HG03378 (cell line): ENCODE measurements around the gene FSTL1.
A peak's percentile ranks its signal among the peaks of the same experiment; 100 is the strongest.
"Not testable (repeated sequence)": the region's sequence is repeated elsewhere in the genome, so short reads cannot be mapped to it uniquely, and the experiment has no call there.

Source experiments
- ATAC-seq: cut with Tn5 transposase; IDR thresholded peaks from one replicate; pipeline ENCODE4 v1.9.1; 2021; ENCODE audit warnings: mild to moderate bottlenecking, moderate library complexity; ENCODE audit not compliant: unreplicated experiment

FSTL1 gene

DNA sequence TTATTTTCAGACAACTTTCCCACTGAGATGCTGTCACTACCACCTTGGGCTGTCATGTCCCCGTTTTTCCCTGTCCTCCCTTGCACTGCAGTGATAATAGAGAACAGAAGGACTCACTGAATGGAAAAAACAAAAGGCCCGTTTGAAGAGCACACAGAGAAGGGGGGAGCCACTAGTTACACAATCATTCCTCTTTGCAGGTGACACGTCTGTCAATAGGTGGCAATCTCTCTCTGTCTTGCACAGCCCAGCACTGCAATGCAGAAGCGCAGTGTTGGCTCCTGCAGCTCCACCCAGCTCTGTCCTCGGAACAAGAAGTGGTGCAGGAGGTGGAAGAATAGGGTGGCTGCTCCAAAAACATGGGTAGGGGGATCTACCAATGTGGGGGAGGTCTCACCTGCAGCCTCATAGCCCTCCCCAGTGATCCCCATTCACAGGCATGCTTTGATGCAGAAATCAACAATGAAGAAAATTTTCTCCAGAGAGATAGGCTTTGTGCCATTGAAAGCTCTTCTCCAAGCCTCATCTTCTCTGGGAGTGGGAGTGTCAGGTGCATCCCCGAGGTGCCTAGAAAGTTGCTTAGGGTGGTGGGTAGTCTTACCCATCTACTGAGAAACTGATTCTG lies 31.8 kb downstream of the FSTL1 start:
- peak; percentile 34 for ATAC-seq

DNA sequence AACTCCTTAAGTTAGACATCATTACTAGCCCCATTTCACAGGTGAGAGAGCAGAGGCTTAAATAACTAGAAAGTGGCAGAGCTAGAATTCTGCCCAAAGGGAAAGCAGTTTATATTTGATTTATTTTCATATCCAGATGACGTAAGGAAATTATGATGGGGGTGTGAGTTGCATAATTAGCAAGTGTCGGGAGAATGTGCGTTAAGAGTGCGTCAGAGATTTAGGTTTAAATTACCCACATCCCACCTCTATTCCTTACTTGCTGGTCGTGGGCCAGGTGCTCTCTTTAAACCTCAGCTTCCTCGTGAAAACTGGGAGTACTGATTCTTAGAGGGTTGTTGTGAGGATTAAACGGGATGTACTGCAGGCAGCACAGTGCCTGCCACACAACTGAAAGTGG lies 32.3 kb downstream of the FSTL1 start:
- ATAC-seq = no peak

- peak; percentile 100 for ATAC-seq
Measured at GRCh38 chr3:120417272-120417911, 33.4 kb downstream of the FSTL1 start.

DNA sequence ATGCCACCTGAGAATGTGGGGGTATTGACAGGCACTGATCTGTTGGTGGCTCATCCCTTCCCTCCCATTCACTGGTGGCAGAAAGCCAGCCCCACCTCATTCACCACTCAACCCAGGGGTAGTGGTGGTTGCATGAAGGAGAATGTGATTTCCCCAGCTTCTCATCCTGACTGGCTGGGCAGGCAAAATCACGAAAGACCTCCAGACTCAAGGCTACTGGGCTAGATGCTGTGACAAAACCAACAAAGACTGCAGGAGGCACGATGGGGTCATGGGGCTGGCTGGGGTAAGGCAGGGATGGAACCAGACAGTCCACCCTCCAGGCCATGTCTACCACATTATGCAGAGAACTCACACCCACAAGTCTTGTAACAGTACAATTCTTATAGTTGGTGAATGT lies 33.9 kb downstream of the FSTL1 start:
- ATAC-seq = peak; percentile 13

DNA sequence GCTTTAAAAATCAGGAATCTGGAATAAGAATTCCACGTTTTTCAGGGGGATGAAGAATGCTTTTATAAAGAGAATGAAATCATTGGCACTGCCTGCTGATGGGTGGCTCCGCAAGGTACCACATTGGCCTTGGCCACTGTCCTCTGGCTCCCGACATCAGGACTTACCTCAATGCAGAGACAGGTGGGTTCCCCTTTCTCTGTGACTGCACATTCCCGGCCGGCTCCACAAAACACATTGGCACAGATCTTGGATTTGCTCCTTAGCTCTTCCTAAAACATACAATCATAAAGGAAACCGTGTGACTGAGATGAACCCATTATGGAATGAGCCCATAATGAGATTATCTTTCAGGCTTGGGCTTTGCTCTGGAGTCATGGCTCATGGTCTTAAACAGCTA lies 35.0 kb downstream of the FSTL1 start:
- no peak for ATAC-seq

DNA sequence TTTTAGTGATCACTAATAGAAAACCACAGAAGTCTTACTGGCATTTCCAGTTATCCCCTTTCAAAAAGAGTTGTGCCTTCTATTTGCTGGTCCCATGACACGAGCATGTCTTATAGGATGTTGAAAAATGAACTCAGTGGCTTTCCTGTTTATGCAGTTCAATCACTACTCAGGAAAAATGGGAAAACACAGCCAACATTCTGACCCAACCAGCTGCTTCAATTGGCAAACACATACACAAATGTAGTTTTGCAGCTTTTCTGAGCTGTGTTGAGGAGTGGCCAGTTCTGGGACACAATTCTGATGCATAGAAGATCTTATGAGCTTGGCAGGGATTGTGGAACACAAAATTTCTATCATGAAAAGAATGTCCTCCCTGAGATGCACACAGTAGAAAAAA lies 40.3 kb downstream of the FSTL1 start:
- no peak for ATAC-seq

DNA sequence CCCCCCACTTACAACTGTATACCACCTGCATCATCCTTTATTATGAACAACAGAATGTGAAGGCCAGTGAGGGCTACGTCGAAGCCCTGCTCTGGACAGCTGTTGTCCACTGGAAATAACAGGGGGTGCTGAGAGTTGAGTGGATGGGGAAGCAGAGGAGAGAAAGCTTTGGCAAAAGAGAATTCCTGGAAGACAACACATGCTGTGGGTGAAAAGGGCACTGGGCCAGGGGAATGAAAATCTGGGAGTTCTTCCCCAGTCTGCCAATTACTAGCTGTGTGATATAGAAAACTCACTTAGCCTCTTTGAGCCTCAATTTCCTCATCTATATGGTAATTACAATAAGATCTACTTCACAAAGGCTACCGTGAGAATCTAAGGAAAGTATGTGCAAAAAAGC lies 40.7 kb downstream of the FSTL1 start:
- no peak for ATAC-seq

GRCh38 chr3:120407508-120408287 lies 43.1 kb downstream of the FSTL1 start:
- no peak for ATAC-seq

GRCh38 chr3:120404876-120405275 lies 45.9 kb downstream of the FSTL1 start:
- ATAC-seq = no peak

DNA sequence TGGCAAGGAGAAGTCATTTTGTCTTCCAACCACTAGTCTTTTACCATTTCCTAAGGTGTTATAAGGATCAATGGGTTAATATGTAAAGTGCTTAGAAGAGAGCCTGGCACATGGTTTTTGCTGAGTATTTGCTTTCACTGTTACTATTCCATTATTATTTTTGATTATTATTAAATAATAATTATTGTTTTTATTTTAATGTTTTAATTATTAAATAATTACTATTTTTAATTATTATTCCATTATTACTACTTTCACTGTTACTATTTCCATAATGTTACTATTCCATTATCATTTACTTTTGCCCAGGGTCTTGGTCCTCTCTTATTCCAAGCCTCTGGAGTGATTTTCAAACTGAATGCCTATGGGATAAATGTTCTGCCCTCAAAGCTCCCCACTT lies 48.5 kb downstream of the FSTL1 start:
- ATAC-seq = no peak

DNA sequence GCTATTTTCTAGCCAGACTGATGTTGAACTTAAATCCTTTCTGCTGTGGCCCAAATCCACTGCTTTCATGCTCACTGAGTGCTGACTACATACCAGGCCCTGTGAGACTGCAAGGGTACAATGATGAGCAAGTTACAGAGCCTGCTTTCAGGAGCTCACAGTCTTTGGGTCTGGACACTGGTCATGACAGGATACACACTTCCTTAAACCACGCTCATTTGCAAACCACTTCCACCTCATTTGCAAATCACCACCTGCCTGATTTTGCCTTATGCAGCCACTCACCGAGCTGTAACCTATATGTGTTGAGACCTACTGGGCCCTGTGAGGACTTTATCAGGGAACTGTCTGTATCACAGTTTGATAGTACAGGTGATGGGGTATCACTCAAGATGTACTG lies 51.4 kb downstream of the FSTL1 start:
- ATAC-seq = peak; percentile 92

DNA sequence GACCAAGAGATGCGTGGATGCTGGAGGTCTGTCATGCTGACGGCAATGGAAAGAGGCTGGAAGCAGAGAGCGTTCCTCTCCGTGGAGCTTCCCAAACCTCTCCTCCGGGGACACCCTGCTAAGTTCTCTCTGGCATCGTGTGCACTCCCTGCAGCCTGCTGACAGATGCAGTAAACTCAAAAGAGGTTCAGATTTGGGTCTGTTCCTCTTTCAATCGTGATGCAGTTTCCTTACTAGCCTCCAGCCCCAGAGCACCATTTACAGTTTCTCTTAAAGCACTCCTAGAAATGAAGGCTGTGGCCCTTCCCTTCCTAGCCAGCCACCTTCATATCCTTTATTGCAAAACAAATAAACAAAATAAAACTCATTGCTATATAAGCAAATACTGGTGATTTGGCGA lies 54.3 kb downstream of the FSTL1 start:
- no peak for ATAC-seq

GRCh38 chr3:120394347-120394746 lies 56.4 kb downstream of the FSTL1 start:
- no peak for ATAC-seq

DNA sequence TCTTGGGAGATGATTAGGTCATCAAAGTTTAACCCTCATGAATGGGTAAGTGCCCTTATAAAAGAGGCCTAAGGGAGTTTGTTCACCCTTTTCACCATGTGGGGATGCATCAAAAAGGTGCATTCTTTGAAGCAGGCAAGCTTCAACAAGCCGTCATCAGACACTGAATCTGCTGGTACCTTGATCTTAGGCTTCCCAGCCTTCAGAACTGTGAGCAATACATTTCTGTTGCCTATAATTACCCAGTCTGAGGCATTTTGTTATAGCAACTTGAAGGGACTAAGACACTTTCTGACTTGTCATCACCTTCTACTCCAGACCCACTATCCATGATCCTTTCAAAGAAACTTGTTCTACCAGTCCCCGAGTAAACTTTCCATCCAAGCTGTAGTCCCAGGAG lies 57.0 kb downstream of the FSTL1 start:
- no peak for ATAC-seq

GRCh38 chr3:120393243-120393642 lies 57.5 kb downstream of the FSTL1 start:
- ATAC-seq = no peak

GRCh38 chr3:120382941-120383447 lies 67.8 kb downstream of the FSTL1 start:
- ATAC-seq = no peak

DNA sequence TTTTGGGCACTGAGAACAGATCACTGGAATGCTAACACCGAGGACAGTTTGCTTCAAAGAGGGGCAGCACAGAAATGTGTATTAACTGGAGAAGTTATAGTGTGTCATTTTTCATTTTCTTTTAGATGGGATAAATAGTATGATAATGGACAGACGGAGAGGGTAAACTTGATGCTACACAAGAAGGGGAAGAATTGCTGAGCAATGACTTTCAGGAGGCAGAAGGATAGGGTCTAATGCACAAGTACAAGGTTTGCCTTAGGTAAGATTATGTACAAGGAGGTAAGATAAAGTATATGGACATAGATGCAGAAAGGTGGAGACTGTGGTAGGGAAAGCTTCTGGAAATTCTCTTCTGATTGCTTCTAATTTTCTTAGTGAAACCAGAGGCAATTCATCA lies 69.3 kb downstream of the FSTL1 start:
- ATAC-seq = no peak

GRCh38 chr3:120377948-120378347 lies 72.8 kb downstream of the FSTL1 start:
- ATAC-seq = not testable (repeated sequence)

DNA sequence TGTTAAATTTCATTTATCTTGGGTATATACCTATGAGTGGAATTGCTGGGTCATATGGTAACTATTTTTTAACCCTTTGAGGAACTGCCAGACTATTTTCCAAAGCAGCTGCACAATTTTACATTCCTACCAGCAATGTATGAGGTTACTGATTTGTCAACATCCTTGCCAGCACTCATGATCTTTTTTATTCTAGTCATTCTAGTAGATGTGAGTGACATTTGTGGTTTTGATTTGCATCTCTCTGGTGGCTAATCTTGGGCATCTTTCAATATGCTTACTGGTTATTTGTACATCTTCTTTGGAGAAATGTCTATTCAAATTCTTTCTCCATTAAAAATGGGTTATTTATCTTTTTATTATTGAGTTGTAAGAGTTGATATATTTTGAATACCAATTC lies 80.3 kb downstream of the FSTL1 start:
- ATAC-seq = peak; percentile 70

GRCh38 chr3:120369037-120369467 lies 81.7 kb downstream of the FSTL1 start:
- ATAC-seq = peak; percentile 94

DNA sequence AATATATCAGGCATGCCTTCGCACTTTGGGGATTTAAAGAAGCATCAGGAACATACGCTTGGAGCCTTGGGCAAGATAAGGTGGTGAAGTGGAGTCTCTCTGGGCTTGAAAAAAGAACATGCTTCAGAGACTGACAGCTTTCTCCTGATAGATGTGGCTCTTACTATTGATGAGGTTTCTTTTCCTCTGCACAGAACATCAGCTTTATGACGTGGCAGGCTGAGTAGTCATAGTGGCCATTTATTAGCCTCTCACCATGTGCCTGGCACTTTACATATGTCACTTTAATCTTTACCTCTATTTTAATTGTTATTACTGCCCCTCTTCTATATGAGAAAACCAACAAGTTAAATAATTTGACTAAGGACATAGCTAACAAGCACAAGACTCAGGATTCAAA lies 82.6 kb downstream of the FSTL1 start:
- peak; percentile 41 for ATAC-seq

DNA sequence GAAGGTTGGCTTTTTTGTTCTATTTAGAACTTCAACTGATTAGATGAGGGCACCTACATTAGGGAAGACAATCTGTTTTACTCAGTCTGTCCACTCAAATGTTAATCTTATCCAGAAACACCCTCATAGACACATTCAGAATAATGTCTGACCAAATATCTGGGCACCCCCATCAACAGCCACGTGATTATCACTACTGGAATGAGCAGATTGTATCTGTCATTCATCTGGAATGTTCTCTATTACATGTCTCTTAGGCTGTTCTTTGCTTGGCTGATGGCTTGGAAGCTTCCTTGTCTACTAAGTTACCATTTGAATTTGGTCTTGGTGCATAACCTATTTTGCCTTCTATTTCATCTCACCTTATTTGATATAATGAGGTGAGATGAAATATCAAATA lies 86.0 kb downstream of the FSTL1 start:
- ATAC-seq = no peak
